Smooth muscle cell (in vitro differentiated cells): ENCODE data around the gene DAP3. TPM values are rescaled to one million over a fixed set of nuclear protein-coding genes. Genes with fewer than 3 reads are reported as not detected.
A peak's percentile ranks its signal among the peaks of the same experiment; 100 is the strongest.
"Not testable (repeated sequence)": the region's sequence is repeated elsewhere in the genome, so short reads cannot be mapped to it uniquely, and the experiment has no call there.

ENCODE experiments used
- DNase-seq: peaks from one replicate; lab custom pipeline; 2025; ENCODE audit not compliant: unreplicated experiment; lab: John Stamatoyannopoulos, UW
- H2AFZ ChIP-seq: fragments of 200-600 bp; sonication (generic); 2 replicates; pipeline ENCODE4 v1.6.0; 2016; ENCODE audit warnings: antibody characterized with exemption, low read depth, mild to moderate bottlenecking
- H3F3A ChIP-seq: fragments of 200-600 bp; sonication (generic); 2 replicates; pipeline ENCODE4 v1.6.0; 2017; ENCODE audit warnings: antibody characterized with exemption, low read depth
- H3K27ac ChIP-seq: fragments of 200-600 bp; sonication (generic); 2 replicates; pipeline ENCODE4 v1.5.1; 2016; ENCODE audit warnings: low read depth, mild to moderate bottlenecking
- H3K27me3 ChIP-seq: fragments of 200-600 bp; sonication (generic); 2 replicates; pipeline ENCODE4 v1.6.1; 2016; ENCODE audit warnings: low read depth, mild to moderate bottlenecking
- H3K36me3 ChIP-seq: fragments of 200-600 bp; sonication (generic); 2 replicates; pipeline ENCODE4 v1.5.1; 2016; ENCODE audit warnings: low read depth
- H3K4me1 ChIP-seq: fragments of 200-600 bp; sonication (generic); 2 replicates; pipeline ENCODE4 v1.5.1; 2016; ENCODE audit warnings: low read depth
- H3K4me2 ChIP-seq: fragments of 200-600 bp; sonication (generic); 2 replicates; pipeline ENCODE4 v1.6.0; 2016; ENCODE audit warnings: mild to moderate bottlenecking
- H3K4me3 ChIP-seq: fragments of 200-600 bp; sonication (generic); 2 replicates; pipeline ENCODE4 v1.5.1; 2016; ENCODE audit warnings: mild to moderate bottlenecking
- H3K79me2 ChIP-seq: fragments of 200-600 bp; sonication (generic); 2 replicates; pipeline ENCODE4 v1.6.0; 2016; ENCODE audit warnings: low read depth, mild to moderate bottlenecking
- H3K9ac ChIP-seq: fragments of 200-600 bp; sonication (generic); 2 replicates; pipeline ENCODE4 v1.6.0; 2016; ENCODE audit warnings: low read depth
- H3K9me3 ChIP-seq: fragments of 200-600 bp; sonication (generic); replicated peaks from 2 replicates; pipeline ENCODE4 v1.5.1; 2016; ENCODE audit warnings: low read depth
- H4K20me1 ChIP-seq: fragments of 200-600 bp; sonication (generic); 2 replicates; pipeline ENCODE4 v1.6.0; 2016; ENCODE audit warnings: low read depth
- WGBS: methylation state at CpG from one replicate; pipeline ENCODE4 v1.1.7; 2016; ENCODE audit warnings: low lambda C conversion rate; 5-methylcytosine and 5-hydroxymethylcytosine counted together
- polyA plus RNA-seq: library from polyadenylated mRNA; unstranded; fragments of >200 nt; fragmentation: Nextera tagmentation; extraction: Ambion mirVana; gene quantifications from 2 replicates; pipeline ENCODE4 v1.2.1, GENCODE V29; 2016
- total RNA-seq: library from RNA; depleted of rRNA; stranded (reverse); fragments of >200 nt; gene quantifications from 2 replicates; pipeline ENCODE4 v1.2.3, GENCODE V29; 2014
- TF ChIP-seq, protein P1 (sequence below): fragments of 200-600 bp; sonication (generic); IDR thresholded peaks from 2 replicates; pipeline ENCODE4 v1.5.1; 2017; ENCODE audit warnings: borderline replicate concordance, mild to moderate bottlenecking, antibody characterized with exemption; ENCODE audit not compliant: insufficient read depth, poor library complexity, severe bottlenecking

DAP3 gene
- total and polyA plus RNA-seq, 2 experiments from 2014 or later = 61.2 to 86.3 TPM

DNA sequence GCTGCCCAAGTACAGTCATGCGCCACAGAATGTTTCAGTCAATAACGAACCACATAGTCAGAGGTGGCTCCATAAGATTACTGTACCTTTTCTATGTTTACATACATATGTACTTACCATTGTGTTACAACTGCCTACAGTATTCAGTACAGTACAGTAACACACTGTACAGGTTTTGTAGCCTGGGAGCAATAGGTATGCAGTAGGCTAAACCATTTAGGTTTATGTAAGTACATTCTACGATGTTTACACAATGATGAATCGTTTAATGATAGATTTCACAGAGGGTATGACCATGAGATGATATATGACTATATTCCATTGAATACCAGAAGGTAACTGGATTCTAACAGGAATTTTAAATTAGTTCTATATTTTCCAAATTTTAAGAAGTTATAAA lies 10.9 kb upstream of the DAP3 start:
- Histone ChIP-seq H2AFZ (no peak overlapping the region), H3K79me2 (peaks cover 44% of the 10 kb centered on the region)

DNA sequence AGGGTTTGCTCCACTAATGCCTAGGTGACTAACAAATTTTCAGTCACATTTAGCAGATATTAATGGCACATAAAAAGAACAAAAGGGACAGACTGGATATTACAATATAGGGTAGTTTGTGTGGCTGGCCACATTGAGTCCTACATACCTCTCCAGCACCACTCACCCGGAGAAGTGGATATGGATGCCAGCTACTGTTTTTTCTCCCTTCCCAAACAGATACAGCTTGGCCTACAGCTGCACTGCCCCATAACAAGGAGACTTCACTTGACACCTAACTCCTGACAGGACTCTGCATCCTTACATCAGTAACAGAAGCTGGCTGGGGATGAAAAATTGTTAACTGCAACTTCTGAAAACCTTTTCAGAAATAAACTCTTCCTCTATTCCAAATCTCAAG lies 9.9 kb upstream of the DAP3 start:
- H3K27me3 ChIP-seq, H2AFZ ChIP-seq, H3K4me3 ChIP-seq, H3F3A ChIP-seq, H3K9ac ChIP-seq, H3K27ac ChIP-seq, DNase-seq, H3K4me2 ChIP-seq, H3K9me3 ChIP-seq, H3K4me1 ChIP-seq: not testable (repeated sequence)
- H3K79me2 ChIP-seq = peaks cover 54% of the 10 kb centered on the region
- peaks cover 27% of the 10 kb centered on the region for H3K36me3 ChIP-seq
- peaks cover 79% of the 10 kb centered on the region for H4K20me1 ChIP-seq
- 95% methylated on average over 1 of the region's 1 CpG for WGBS

More for the DNA sequence above, 10.9 kb upstream of the DAP3 start:
- Histone ChIP-seq H3K4me3 (no peak overlapping the region), H3K4me1 (no peaks in the 10 kb centered on the region), H3K27ac (no peak overlapping the region), H3K4me2 (no peak overlapping the region), H3K27me3 (no peaks in the 10 kb centered on the region), H3K9ac (no peak overlapping the region), H3F3A (no peaks in the 10 kb centered on the region), H3K36me3 (peaks cover 27% of the 10 kb centered on the region), H3K9me3 (no peaks in the 10 kb centered on the region), H4K20me1 (peaks cover 70% of the 10 kb centered on the region)
- 98% methylated on average over 4 of the region's 4 CpGs for WGBS
- TF ChIP-seq, protein P1, sequence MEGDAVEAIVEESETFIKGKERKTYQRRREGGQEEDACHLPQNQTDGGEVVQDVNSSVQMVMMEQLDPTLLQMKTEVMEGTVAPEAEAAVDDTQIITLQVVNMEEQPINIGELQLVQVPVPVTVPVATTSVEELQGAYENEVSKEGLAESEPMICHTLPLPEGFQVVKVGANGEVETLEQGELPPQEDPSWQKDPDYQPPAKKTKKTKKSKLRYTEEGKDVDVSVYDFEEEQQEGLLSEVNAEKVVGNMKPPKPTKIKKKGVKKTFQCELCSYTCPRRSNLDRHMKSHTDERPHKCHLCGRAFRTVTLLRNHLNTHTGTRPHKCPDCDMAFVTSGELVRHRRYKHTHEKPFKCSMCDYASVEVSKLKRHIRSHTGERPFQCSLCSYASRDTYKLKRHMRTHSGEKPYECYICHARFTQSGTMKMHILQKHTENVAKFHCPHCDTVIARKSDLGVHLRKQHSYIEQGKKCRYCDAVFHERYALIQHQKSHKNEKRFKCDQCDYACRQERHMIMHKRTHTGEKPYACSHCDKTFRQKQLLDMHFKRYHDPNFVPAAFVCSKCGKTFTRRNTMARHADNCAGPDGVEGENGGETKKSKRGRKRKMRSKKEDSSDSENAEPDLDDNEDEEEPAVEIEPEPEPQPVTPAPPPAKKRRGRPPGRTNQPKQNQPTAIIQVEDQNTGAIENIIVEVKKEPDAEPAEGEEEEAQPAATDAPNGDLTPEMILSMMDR = no peak
- DNase-seq = no peak

DNA sequence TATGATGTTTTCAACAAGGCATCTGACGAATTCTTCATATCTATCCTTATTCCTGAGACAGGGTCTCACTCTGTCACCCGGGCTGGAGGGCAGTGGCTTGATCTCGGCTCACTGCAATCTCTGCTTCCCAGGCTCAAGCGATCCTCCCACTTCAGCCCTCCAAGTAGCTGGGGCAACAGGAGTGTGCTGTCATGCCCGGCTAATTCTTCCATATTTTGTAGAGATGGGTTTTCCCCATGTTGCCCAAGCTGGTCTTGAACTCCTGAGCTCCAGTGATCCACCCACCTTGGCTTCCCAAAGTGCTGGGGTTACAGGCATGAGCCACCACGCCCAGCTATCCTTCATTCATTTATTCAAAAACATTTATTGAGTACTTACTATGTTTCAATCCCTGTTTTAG lies 8.4 kb upstream of the DAP3 start:
- H3K36me3 ChIP-seq = peaks cover 18% of the 10 kb centered on the region
- TF ChIP-seq, protein P1 = no peak
- H3K27ac ChIP-seq = no peak overlapping the region

DNA sequence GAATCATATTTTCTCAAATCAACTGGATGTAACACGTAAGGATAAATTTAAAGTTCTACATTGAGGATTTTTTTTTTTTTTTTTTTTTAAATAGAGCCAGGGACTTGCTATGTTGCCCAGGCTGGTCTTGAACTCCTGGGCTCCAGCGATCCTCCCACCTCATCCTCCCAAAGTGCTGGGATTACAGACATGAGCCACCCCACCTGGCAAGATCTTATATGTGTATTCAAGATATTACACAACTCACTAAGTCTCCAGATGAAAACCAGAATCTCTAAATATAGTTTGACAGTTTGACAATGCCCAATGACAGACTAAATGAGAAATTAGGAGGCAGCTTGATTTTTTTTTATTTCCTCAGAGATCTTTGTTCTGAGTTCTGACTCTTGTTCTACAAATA lies 7.1 kb upstream of the DAP3 start:
- peaks cover 97% of the 10 kb centered on the region for H4K20me1 ChIP-seq
- WGBS = 96% methylated on average over 2 of the region's 2 CpGs

More for the DNA sequence above, 8.4 kb upstream of the DAP3 start:
- Histone ChIP-seq H3K27me3 (no peaks in the 10 kb centered on the region), H3K4me2 (no peak overlapping the region), H3K79me2 (peaks cover 69% of the 10 kb centered on the region), H3F3A (no peaks in the 10 kb centered on the region), H2AFZ (no peak overlapping the region), H3K9me3 (no peaks in the 10 kb centered on the region), H4K20me1 (peaks cover 95% of the 10 kb centered on the region), H3K4me3 (no peak overlapping the region), H3K4me1 (peaks cover 5% of the 10 kb centered on the region), H3K9ac (no peak overlapping the region)
- 94% methylated on average over 6 of the region's 6 CpGs for WGBS
- no peak for DNase-seq

DNA sequence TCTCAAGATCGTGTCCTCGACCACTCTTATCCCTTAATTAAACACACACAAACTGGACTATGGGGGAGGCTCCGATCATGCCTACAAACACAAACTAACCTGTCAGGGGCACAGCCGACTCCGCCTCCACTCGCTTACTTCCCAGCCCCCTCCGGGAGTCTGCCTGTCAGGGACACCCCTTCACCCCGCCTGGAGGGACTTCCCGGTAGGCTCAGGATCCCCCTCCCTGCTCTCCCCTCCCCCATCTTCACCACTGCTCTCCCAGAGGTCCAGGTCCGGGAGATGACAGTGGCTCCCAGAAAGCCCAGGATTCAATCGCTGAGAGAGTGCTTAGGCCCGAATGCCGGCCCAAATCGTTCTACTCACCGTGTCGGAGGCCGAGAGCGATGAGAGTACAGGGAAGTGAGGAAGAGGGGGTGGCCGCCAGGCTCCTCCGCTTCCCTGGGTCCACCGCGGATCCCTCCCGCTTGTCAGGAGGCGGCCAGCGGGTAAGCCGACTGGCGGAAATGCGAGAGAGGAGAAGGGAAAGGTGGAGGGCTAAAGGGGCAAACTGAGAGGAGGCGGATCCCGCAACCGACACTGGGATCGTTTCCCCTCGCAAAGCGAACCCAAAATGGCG lies 1.1 kb upstream of the DAP3 start:
- not testable (repeated sequence) for H3K9me3 ChIP-seq, H3K27me3 ChIP-seq, H3K36me3 ChIP-seq, H3F3A ChIP-seq
- Histone ChIP-seq H3K9ac (peak overlapping the region; percentile 100), H3K79me2 (peaks cover 86% of the 10 kb centered on the region), H3K27ac (peak overlapping the region; percentile 100), H2AFZ (peak overlapping the region; percentile 100), H3K4me2 (peak overlapping the region; percentile 79), H3K4me1 (peaks cover 17% of the 10 kb centered on the region), H3K4me3 (peak overlapping the region; percentile 100), H4K20me1 (peaks cover 41% of the 10 kb centered on the region)
- peak; percentile 70 for DNase-seq
- WGBS = under 1% methylated on average over 27 of the region's 35 CpGs

More for the DNA sequence above, 7.1 kb upstream of the DAP3 start:
- no peaks in the 10 kb centered on the region for H3K27me3 ChIP-seq
- H3K9ac ChIP-seq = no peak overlapping the region
- no peak for DNase-seq
- H3K9me3 ChIP-seq = no peaks in the 10 kb centered on the region
- H3F3A ChIP-seq = no peaks in the 10 kb centered on the region
- H3K4me2 ChIP-seq = no peak overlapping the region
- peaks cover 11% of the 10 kb centered on the region for H3K36me3 ChIP-seq
- TF ChIP-seq, protein P1 = no peak
- no peak overlapping the region for H2AFZ ChIP-seq
- no peak overlapping the region for H3K27ac ChIP-seq
- peaks cover 81% of the 10 kb centered on the region for H3K79me2 ChIP-seq
- no peak overlapping the region for H3K4me3 ChIP-seq
- peaks cover 7% of the 10 kb centered on the region for H3K4me1 ChIP-seq
